ENCODE results near the gene TMEM132E.
"Not testable (repeated sequence)": the region's sequence is repeated elsewhere in the genome, so short reads cannot be mapped to it uniquely, and the experiment has no call there.

The TMEM132E gene, protein sequence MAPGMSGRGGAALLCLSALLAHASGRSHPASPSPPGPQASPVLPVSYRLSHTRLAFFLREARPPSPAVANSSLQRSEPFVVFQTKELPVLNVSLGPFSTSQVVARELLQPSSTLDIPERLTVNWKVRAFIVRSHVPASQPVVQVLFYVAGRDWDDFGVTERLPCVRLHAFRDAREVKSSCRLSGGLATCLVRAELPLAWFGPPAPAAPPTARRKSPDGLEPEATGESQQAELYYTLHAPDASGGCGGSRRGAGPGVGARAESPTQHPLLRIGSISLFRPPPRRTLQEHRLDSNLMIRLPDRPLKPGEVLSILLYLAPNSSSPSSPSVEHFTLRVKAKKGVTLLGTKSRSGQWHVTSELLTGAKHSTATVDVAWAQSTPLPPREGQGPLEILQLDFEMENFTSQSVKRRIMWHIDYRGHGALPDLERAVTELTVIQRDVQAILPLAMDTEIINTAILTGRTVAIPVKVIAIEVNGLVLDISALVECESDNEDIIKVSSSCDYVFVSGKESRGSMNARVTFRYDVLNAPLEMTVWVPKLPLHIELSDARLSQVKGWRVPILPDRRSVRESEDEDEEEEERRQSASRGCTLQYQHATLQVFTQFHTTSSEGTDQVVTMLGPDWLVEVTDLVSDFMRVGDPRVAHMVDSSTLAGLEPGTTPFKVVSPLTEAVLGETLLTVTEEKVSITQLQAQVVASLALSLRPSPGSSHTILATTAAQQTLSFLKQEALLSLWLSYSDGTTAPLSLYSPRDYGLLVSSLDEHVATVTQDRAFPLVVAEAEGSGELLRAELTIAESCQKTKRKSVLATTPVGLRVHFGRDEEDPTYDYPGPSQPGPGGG (N-terminal part only)

DNA sequence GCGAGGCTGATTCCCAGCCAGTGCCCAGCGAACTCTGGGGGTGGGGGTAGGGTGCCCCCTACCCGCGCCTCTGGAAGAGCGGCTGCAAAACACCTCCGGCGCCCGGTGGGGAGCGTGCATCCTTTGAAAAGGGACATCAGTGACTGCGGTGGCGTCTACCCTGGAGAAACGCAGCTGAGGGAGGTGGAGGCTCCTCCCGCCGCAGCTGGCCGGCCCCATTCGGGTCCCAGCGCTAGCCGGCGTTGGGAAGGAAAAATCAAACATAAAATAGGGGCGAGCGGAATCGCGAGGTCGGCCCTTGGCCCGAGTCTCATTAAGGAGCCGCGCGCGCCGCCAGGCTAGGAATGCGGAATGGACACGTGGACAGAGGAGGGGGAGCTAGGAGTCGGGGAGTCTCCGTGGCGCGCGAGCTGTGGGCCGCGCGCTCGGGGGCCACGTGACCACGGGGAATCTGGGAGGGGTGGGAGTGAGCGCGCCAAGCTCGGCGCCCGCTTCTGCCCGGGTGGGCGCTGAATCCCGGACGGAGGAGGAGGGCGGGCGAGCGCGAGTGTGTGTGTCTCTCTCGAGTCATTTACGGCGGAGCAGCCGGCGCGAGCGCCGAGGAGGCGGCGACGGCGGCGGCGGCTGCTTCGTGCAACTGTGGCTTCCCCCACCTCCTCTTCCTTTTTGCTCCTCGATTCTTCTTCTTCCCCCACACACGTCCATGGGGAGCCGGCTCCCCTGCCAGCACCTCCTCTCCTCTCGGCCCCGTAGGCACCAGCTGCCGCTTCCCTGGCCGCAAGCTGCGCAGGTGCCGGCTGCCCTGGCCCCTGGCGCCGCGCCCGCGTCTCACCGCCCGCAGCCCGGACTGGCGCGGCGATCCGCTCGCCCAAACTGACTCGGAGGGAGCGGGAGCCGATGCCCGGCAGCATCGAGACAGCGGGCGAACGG is at the start of gene TMEM132E:
TMEM132E (plus strand) TSS at position 566 of the 930 bp plus-strand sequence. CDS start 1,495 bp downstream, outside the sequence.
- DNase-seq: peak; percentile 33

DNA sequence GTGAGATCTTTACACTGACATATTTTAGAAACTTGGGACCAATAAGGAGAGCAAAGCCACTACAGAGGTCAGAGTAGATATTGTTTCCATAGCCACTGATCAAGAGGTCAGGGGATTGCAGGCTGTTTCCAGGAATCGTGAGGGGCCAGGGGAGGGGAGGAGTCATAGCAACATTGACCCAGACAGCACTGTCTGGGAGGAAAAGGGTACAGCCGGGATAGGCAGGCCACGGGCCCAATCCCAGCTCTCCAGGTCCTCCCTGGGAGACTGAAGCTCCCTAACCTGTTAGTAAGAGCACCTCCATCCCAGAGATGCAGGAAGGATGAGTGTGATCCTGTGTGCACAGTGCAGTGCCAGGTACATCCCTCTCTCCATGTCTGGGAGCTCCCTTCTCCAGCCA is 48.5 kb upstream of the TMEM132E start:
- DNase-seq: no peak

DNA sequence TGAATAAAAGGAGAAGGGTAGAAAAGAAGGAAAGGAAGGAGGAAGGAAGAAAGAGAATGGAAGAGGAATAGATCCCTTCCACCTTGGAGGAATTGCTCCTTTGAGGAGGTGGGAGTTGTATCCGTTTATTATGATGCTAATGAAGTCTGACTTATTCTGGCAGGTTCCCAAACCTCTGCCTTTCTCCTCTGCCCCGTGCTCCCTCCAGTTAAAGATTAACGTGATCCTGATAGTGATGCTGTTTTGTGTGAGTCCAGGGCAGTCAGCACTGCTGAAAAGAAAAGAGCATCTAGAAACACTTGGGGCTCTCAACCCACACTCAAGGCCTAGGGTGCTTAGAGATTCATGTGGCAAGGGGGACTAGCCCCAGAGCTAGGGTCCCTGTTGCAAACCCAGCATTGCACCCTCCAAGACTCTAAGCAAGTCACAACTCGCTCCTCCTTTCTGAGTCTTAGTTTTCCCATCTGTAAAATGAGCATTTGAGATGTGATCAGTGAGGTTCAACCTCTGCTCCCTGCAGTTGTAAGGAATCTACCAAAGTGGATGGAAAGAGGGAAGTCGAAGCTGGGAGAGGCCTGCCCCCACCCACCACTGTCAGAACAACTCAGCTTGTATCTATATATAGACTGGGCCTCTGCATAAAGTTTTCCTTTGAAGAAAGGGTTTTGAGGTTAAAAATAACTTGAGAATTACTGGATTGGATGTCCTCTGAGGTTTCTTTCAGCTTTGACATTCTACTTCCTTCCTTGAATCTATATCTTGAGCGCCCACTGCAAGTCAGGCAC is 46.9 kb upstream of the TMEM132E start:
- DNase-seq: no peak

DNA sequence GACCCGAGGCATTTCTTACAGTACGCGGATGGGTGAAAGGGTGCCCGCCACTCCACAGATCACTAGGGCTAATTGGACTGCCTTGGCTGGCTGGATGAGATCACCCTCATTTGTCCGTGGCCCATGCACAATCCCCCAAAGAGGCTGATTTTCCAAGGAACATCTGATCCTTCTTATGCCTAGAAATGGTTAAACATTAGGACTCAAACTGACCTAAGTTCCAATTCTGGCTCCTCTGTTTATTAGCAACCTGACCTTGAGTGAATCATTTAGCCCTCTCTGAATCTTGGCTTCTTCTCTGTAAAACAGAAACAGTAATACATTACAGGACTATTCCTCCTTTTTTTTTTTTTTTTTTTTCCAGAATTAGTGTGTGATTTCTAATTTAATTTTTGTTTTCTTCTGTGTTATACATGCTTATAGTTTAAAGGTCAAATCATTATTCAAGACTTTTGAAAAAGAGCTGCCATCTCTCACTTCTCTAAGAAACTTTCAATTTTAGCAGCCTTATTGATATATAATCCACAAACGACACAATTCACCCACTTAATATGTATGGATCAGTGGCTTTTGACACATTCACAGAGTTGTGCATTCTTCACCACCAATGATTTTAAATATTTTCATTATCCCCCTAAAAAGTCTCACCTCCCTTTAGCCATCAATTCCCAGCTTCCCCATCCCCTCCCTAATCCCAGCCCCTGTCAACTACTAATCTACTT is 45.4 kb upstream of the TMEM132E start:
- no peak for DNase-seq

DNA sequence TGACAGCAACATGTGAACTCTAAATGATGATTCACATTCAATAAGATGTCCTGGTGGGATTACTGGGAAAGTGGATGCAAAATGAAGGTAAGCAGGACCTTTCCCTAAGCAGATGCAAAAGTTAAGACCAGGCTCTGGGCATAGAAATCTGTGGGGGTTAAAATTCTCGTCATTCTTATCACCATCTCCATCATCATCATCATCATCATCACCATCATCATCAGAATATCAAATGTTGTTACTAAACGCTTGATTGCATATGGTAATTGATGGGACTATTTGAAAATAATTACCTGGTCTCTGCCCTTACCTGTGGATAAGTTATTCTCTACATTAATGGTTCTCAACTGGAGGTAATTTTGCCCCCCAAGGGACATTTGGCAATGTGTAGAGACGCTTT is 41.9 kb upstream of the TMEM132E start:
- DNase-seq: no peak

DNA sequence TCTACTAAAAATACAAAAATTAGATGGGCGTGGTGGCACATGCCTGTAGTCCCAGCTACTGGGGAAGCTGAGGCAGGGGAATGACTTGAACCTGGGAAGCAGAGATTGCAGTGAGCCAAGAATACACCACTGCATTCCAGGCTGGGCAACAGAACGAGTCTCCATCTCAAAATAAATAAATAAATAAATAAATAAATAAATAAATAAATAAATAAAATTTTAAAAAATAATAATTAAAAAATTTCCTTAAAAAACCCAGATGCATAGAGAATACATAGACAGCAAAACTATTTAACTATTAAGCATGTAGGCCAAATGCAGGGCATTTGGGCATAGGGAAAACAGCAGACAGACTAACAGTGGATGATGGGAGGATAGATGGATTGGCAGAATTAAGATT is 40.8 kb upstream of the TMEM132E start:
- DNase-seq: not testable (repeated sequence)

DNA sequence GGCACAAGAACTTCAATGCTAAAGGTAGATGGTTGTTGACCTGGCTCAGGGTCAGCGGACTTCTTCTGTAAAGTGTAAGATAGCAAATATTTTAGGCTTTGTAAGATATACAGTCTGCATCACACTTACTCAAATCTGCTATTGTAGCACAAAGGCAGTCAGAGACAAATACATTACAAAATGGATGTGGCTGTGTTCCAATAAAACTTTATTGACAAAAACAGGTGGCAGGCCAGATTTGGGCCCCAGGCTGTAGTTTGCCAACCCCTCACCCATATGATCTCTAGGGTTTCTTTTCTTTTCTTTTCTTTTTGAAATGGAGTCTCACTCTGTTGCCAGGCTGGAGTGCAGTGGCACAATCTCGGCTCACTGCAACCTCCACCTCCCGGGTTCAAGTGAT is 39.5 kb upstream of the TMEM132E start:
- DNase-seq: no peak

DNA sequence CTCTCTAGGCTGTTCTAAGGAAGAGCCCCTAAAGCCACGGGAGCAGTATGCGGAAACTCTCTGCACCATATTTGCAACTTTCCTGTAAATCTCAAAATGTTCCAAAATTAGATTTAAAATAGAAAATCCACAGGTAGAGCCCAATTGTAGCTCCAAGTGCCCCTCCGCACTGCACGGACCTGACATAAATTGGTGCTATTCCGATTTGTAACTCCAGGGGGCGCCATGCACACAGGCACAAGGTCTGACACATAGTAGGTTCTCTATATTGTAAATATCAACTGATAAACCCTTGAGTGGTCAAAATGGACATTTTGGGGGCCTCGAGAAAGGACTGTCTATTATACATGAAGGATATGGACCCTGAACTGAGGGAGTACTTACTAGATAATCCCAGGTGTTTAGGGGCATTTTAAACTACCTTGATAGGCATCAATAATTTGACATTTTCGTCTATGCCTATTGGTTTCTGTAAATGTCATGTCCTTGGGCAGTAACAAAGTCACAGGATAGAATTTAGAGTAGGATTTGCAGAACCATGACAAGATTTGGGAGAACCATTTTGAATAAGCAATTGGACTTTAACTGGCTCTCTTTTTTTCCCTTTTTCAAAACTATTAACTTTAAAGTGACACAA is 36.6 kb upstream of the TMEM132E start:
- DNase-seq: no peak

DNA sequence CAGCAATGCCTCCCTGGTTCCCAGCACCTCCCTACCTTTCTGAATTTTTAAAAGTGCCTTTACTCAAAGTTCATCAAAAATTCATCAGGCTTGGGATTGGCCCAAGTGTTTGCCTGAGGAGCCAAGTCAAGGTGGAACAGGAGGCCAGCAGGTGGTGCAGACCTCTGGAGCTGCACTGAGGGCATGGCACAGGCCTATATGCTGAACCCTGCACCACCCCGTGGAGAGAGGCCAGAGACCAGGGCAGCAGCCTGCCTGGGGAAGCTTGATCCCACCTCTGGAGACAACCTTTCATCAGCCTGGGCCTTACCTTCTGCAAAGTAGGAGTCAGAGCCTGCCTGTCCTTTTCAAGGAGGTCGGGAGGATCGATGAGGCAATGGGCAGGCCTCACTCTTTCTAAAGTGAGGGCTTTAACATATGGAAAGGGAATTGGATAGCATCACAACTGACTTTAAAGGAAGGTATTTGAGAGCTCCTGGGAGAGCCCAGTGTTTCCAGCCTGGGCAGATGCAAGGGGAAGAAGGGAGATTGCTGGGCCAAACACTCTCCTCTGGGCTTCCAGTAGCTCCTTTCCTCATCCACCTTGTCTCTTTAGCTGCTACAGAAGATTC is 31.8 kb upstream of the TMEM132E start:
- DNase-seq: no peak

DNA sequence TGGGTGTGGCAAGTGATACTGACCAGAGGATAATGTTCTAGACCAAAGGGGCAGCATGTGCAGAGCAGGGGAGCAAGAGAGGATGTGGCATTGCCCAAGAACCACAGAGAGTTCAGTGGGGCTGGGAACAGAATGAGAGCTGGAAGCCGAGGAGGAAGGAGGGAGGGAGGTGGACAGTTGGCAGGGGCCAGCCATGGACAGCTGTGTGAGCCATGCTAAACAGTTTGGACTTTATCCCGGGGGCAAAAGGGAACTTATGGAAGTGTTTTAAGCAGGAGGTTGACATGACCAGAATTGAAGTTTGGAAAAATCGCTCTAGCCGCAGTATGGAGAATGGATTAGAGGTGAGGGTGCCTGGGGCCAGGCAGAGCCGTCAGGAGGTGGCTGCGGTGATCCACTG is 29.4 kb upstream of the TMEM132E start:
- DNase-seq: no peak

DNA sequence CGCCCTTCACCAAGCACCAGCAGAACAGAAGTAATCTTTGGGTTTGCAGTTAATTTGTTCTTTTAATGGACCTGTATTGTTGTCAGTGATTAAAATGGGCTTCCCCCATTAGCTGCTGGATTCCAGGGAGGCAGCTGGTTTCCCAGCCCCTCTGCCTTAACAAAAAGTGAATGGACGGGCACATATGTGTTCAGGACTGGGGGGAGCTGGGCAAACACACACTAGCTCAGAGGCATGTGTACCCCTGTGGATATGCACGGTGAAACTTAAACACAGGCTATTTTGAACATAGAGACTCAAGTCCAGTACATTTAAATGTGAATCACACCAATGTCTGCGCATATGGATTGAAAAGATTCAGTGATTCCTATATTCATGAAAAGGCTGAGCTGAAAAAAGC is 25.5 kb upstream of the TMEM132E start:
- no peak for DNase-seq

DNA sequence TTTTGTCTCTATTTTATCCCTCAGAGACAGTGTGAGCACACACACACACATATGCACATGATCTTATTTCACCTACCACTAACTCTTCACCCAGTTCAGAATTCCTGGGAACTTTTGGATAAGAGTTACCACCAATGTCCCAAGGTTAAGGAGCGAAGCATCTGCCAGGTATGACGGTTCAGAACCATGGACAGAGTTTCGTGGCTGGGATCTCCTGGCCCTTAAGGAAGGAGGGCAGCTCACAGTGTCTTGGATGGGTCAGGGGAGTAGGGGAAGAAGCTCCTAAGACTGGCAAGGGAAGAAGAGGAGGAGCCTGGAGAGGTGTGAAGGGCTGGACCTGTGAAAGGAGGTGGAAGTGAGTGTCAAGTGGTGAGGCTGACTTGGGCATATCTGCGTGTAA is 23.0 kb upstream of the TMEM132E start:
- DNase-seq: no peak

DNA sequence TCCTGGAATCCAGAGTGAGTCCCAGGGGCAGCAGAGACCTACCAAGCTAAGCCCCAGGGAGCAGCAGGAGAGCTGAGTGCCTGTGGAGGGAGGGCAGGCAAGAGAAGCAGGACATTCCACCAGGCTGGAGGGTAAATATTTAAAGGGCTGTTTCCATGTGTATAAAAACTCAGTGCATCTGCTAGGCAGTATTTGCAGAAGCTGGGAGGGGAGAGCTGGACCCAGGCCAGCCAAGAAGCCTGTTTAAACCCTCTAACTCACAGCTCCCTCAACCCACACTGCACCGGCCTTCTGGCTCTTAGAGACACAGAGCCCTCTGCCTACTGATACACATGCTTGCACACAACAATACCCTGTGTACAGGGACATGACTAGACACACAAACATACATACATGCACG is 22.5 kb upstream of the TMEM132E start:
- no peak for DNase-seq

DNA sequence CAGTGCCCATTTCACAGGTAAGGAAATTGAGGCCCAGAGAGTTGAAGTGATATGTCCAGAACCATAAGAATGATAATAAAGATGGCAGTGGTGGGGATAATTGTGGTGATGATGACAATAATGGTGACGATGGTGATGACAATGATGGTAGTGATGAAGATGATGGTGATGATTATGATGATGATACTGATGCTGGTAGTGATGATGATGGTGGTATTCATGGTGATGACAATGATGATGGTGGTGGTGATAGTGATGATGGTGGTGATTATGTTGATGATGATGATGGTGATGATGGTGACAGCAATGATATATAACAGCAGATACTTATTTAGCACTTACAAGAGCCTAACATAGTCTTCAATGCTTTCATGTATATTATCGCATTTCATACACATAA is 18.1 kb upstream of the TMEM132E start:
- no peak for DNase-seq

DNA sequence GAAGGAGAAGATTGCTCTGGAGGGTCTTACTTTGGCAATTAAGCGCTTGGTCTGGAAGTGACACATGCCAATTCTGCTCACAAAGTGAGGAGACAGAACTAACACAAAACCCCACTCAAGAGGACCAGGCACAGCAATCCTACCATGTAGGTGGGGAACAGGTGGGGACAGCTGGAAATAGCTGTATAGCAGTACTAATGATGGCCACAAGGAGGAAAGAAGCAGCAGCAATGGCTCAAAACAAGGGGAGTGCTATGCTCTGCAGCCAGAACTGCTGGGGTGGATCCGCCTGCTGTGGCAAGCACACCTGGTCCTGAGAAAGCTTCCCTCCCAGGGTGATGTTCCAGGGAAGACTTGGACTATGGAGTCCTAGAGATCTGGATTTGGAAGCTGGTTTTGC is 17.0 kb upstream of the TMEM132E start:
- DNase-seq: no peak

DNA sequence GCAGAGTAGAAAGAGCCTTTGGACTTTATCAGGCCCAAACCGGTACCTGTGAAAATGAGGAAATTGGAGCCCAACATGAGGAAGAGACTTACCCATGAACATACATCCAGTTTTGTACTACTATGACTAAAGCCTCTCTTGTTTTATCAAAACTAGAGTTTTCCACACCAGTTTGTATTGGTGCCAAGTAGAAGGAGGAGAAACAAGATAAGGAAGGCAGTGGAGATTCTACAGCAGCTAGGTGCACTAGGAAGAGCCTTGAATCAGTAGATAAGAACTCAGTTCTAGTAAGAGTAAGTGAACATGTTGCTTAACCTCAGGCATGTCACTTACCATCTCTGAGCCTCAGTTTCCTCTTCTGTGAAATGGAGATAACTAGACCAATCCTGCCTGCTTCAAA is 13.7 kb upstream of the TMEM132E start:
- no peak for DNase-seq

DNA sequence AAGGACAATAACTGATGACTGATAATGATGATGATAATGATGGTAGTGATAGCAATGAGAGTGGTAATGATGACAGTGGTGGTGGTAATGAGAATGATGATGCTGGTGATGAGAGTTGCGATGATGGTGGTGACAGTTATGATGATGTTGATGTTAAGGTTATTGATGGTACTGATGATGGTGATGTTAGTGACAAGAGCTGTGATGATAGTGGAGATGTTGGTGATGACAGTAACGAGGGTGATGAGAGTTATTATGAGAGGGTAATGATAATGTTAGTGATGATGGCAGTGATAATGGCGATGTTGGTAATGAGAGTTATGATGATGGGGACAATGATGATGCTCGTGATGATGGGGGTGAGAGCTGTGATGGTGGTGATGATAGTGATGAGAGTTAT is 13.2 kb upstream of the TMEM132E start:
- DNase-seq: no peak

DNA sequence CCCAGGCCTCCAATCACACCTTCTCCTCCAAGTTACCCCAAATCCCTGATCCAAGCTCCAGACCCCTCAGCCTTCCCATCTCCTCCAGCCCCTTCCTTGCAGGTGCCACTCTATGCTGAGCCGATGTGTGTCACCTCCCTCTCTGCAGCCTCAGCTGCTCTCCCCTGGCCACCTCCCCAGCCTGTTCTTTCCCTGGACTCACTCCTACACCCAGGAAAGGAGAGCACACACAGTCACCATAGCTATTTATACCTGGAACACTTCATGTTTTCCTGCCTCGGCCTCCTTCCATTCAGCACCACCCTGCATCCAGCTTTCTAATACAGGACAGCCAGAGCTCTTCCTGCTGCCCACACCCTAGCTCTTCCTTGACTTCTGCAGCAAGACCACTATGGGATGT is 12.5 kb upstream of the TMEM132E start:
- no peak for DNase-seq

DNA sequence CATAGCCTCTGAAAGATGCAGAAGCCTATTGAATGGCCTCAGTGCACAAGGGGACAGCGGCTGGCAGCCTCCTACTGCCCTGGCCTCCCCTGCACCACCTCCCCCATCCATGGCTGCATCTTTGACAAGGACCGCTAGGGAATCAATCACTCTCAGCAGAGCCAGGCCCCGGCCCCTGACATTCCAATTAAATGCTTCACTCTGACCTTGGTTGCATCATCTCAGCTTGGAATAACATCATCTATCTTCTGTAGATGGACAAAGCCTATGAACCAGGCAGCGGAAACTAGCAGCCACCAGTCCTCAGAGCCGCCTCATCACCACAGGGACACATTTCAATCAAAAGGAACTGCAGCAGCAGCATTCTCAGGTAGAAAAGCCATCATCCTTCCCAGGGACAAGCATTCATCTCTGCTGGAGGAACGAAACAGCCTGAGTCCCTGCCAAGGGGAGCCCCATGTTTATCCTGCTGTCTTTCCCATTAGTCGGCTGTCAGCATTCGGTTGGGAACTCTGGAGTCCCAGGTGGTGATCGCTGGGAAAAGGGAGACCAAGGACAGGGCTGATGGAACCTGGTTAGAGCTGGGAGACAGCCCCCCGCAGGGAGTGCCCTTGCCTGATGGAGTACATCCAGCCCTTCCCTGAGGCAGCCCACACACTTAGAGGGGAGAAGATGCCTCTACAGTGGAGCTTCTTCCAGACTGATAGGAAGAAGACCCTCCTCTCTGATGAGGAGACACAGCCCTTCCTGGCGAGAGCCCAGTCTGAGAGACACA is 11.5 kb upstream of the TMEM132E start:
- DNase-seq: no peak

DNA sequence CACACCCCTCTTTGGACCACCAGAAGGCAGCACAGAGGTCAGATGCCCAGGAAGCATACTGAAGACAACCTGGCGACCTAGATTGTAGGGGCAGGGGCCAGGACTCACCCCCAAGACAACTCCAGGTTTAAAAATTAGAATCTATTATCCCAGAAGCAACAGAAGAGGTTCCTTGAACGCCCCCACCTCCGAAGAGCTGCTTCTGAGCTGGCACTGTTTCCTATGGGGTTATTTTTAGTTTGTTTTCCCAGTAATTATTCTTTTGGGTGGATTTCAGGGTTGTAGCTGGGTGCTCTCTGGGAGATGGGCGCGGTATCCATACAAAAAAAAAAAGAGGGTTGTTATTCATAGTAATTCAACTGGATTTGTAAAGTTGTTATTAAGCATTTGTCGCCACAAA is 10.4 kb upstream of the TMEM132E start:
- DNase-seq: no peak

Data from NCI-H2029 (cell line).